Hematopoietic multipotent progenitor cell treated with erythropoietin and hydrocortisone succinate and interleukin-3 and kit ligand, for 6 days (in vitro differentiated cells): Measurements from ENCODE around the gene MAPK11.

Experiments used
- DNase-seq: peaks from one replicate; pipeline ENCODE4 v3.0.0-alpha.2; 2015

MAPK11 gene

GRCh38 chr22:50307890-50308596, 37.9 kb upstream of the MAPK11 start:
- no peak for DNase-seq

GRCh38 chr22:50306753-50307749, 36.9 kb upstream of the MAPK11 start, which contains the start of gene PLXNB2:
Gene PLXNB2 (minus strand): TSS chr22:50307646. CDS start chr22:50290584, 17,062 bp downstream.
- DNase-seq = peak; percentile 70

- DNase-seq = peak; percentile 65
Observed at GRCh38 chr22:50305923-50306566, 35.9 kb upstream of the MAPK11 start.

- DNase-seq = no peak
Observed at GRCh38 chr22:50305393-50305922, 35.3 kb upstream of the MAPK11 start.

- peak; percentile 27 for DNase-seq
Observed at GRCh38 chr22:50304528-50305392, 34.6 kb upstream of the MAPK11 start.

- DNase-seq = no peak
Observed at GRCh38 chr22:50303848-50304527, 33.8 kb upstream of the MAPK11 start.

- no peak for DNase-seq
Observed at GRCh38 chr22:50303515-50303847, 33.3 kb upstream of the MAPK11 start.

- DNase-seq = no peak
Observed at GRCh38 chr22:50302564-50302963, 32.4 kb upstream of the MAPK11 start.

GRCh38 chr22:50302041-50302541, 31.9 kb upstream of the MAPK11 start:
- DNase-seq = no peak

GRCh38 chr22:50301581-50301991, 31.4 kb upstream of the MAPK11 start:
- no peak for DNase-seq

GRCh38 chr22:50300620-50301257, 30.6 kb upstream of the MAPK11 start:
- DNase-seq = no peak

- DNase-seq = no peak
Observed at GRCh38 chr22:50299785-50300619, 29.8 kb upstream of the MAPK11 start.

GRCh38 chr22:50298937-50299784, 29.0 kb upstream of the MAPK11 start:
- peak; percentile 28 for DNase-seq

- DNase-seq = no peak
Observed at GRCh38 chr22:50298266-50298637, 28.1 kb upstream of the MAPK11 start.

GRCh38 chr22:50297510-50298265, 27.5 kb upstream of the MAPK11 start:
- no peak for DNase-seq

- DNase-seq = no peak
Observed at GRCh38 chr22:50296658-50297490, 26.7 kb upstream of the MAPK11 start.

- DNase-seq = no peak
Observed at GRCh38 chr22:50294319-50294656, 24.1 kb upstream of the MAPK11 start.
